Measurements from ENCODE around the gene CWC15.
A peak's percentile ranks its signal among the peaks of the same experiment; 100 is the strongest.
"Not testable (repeated sequence)": the region's sequence is repeated elsewhere in the genome, so short reads cannot be mapped to it uniquely, and the experiment has no call there.

Gene CWC15

DNA sequence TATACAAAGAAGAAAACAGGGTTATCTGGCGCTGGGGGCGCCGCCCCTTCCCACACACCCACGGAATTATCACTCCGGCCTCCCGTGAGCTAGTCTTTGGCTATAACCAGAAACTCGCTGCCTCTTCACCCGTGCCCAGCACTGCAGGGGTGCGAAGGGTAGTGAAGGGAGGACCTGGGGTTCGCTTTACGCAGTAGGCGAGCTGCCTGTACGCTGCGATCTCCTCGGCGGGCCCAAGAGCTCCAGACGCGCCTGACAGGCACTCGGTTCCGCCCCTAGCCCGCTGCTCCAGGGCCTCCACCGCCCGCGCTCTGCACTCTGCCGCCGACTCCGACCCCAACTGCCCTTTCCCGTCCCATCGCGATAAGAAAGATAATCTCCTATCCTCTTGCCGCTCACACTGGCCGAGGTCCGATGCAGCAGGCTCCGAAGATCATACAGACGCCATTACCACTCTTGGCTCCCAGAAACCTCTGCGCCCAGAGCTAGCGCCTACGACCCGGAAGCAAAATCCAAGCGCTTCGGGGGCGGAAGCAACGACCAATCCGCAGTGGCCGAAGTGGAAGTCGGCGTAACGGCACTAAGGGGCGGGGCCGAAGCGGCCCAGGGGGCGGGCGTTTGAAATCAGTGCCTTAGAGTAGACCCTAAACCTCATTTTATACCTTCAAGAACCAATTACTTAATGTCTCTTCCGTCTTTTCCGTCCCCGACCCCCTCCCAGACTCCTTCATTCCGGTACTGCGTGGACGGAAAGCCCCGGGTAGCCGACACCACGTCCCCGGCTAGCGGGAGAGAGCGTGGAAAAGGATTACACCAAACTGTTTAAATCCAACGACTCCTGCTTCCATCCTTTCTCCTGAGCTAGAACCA is at the start of gene CWC15, which contains the start of gene KDM4D:
Gene CWC15, minus strand, starts transcription at position 458 of the 870 bp plus-strand sequence. CDS start 1,371 bp downstream, outside the sequence.
Gene KDM4D, plus strand, starts transcription at position 611 of the 870 bp plus-strand sequence. CDS start 23,664 bp downstream, outside the sequence.
- DNase-seq (ENCODE audit: low spot score), result peak; percentile 92
- TF ChIP-seq, protein P1, sequence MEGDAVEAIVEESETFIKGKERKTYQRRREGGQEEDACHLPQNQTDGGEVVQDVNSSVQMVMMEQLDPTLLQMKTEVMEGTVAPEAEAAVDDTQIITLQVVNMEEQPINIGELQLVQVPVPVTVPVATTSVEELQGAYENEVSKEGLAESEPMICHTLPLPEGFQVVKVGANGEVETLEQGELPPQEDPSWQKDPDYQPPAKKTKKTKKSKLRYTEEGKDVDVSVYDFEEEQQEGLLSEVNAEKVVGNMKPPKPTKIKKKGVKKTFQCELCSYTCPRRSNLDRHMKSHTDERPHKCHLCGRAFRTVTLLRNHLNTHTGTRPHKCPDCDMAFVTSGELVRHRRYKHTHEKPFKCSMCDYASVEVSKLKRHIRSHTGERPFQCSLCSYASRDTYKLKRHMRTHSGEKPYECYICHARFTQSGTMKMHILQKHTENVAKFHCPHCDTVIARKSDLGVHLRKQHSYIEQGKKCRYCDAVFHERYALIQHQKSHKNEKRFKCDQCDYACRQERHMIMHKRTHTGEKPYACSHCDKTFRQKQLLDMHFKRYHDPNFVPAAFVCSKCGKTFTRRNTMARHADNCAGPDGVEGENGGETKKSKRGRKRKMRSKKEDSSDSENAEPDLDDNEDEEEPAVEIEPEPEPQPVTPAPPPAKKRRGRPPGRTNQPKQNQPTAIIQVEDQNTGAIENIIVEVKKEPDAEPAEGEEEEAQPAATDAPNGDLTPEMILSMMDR (IDR thresholded peaks at IDR 0.05; ENCODE audit: extremely low read depth, missing control alignments), result no peak

DNA sequence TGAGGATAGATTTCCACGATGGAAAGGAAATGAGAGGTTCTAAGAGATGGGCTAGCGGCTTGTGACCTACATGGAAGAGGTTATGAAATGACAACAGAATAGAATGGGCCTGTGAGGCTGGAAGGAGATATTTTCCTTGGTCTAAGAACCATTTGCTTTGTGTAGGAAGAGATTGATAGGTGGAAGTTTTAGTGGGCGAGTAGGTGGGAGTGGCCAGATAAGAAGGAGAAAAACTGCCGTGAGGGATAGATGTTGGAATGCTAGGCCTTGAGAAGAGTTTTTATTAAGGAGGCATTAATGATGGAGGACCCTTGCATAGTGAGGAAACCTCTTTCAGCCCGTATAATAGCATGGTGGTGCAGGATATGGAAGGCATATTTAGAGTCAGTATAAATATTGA is 48.1 kb upstream of the CWC15 start:
- not testable (repeated sequence) for DNase-seq (ENCODE audit: low spot score)

DNA sequence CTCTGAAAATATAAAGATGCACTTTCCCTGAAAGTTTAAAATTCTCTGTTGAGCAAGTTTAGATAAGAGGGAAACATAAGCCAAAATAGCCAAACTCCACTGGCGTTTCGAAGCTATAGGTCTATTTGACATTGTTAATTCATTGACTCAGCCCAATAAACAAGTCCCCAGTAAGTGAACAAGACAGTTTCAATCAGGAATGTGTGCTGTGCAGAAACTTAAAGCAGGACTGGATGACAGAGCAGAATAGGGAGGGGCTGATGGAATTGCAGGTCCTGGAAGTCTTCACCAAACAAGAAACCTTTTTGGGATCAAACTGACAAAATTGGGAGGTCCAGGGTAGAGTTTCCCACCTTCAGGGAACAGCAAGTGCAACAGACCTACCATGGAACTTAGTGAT is 42.8 kb upstream of the CWC15 start:
- TF ChIP-seq, protein P1 (IDR thresholded peaks at IDR 0.05; ENCODE audit: extremely low read depth, missing control alignments), result no peak
- no peak for DNase-seq (ENCODE audit: low spot score)

DNA sequence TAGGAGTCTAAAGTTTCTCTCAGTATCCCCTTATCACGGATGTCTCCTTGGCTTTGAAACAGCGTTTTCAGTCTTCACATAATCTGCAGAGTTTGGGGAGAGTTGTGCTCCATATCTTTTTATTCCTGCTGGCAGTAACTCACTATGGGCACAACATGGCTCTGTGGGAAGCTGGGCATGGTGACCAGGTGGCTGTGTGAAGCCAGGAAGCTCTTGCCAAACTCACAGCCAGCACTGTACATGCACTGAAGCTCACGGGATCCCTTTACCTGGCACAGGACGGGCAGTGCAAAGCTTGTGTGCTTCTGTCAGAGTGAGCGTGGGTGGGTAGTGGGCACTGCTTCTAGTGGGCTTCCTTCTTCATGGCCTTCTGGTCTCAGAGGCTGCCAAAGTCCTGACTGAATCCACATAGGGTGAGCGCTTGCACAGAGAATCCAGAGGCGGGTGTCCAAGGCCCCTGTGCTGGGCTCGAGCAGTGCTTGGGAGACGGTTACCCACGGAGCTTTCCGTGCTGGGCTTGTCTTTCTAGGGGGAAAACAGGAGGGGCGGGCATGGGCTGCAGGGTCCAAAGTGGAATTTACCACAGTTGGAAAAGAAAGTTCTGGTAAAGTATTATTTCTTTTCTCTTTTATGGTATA is 40.9 kb upstream of the CWC15 start:
- DNase-seq (ENCODE audit: low spot score), result no peak
- TF ChIP-seq, protein P1 (IDR thresholded peaks at IDR 0.05; ENCODE audit: extremely low read depth, missing control alignments), result no peak

DNA sequence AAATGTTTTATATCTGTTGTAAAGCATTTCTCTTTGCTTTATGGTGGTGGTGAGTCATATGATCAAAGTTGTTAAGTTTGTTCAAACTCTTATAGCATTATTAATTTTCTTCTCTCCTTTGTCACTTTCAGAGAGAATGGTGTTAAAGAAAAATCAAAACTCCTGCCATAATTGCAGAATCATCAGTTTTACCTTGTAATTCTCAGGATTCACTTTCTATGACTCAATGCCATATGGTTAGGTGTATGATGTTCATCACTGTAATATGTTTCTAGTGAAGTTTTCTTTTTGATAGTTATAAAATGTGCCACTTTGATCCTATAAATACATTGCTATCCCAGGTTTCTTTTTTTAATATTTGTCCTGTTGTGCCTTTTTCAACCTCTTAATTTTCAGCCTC is 38.0 kb upstream of the CWC15 start:
- TF ChIP-seq, protein P1 (IDR thresholded peaks at IDR 0.05; ENCODE audit: extremely low read depth, missing control alignments), result no peak
- no peak for DNase-seq (ENCODE audit: low spot score)

DNA sequence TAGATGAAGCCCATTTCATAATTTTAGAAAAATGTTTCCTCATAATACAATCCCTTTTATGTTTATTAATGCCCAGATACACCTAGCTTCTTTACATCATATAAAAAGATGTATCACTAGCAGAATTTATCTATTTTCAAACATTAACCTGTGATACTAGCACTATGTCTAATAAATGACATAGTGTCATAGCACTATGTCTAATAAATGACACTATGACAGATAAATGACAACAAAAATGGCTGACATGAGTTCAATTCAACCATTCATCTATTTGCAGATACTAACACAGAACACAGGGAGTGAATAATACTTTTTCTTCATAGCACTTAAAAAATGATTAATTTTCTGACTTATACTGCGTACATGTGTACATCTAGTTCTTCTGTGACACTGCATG is 32.3 kb upstream of the CWC15 start:
- TF ChIP-seq, protein P1 (IDR thresholded peaks at IDR 0.05; ENCODE audit: extremely low read depth, missing control alignments), result no peak
- DNase-seq (ENCODE audit: low spot score), result no peak

DNA sequence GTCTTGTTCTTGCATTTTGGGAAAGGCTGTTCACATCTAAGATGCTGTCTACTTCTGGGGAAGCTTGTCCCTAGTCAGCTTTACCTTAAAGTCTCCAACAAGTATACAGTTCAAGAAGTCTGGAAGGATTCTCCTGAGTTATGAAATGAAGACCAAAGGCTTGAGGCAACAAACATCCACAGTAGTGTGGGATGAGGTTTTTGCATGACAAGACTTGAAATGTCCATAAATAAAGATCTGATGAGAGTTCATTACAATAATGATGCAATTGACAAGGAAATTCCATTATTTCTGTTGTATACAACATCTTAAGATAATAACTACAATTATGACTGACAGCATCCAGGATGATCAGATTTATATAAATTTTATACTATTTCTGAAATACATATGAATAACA is 30.4 kb upstream of the CWC15 start:
- TF ChIP-seq, protein P1 (IDR thresholded peaks at IDR 0.05; ENCODE audit: extremely low read depth, missing control alignments), result no peak
- DNase-seq (ENCODE audit: low spot score), result no peak

Measured in GM20000 (cell line).